ENCODE data around the gene SFMBT2.

The SFMBT2 gene

GRCh38 chr10:7436490-7437100, 25.8 kb upstream of the SFMBT2 start:
- in situ Hi-C loops (cut with HindIII; ENCODE audit: low sequenced_read_pairs), result no loop called here
- TF ChIP-seq, protein P1, sequence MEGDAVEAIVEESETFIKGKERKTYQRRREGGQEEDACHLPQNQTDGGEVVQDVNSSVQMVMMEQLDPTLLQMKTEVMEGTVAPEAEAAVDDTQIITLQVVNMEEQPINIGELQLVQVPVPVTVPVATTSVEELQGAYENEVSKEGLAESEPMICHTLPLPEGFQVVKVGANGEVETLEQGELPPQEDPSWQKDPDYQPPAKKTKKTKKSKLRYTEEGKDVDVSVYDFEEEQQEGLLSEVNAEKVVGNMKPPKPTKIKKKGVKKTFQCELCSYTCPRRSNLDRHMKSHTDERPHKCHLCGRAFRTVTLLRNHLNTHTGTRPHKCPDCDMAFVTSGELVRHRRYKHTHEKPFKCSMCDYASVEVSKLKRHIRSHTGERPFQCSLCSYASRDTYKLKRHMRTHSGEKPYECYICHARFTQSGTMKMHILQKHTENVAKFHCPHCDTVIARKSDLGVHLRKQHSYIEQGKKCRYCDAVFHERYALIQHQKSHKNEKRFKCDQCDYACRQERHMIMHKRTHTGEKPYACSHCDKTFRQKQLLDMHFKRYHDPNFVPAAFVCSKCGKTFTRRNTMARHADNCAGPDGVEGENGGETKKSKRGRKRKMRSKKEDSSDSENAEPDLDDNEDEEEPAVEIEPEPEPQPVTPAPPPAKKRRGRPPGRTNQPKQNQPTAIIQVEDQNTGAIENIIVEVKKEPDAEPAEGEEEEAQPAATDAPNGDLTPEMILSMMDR (IDR thresholded peaks at IDR 0.05; ENCODE audit: low read depth, low read length, missing control alignments), result no peak
- no peak overlapping the region for H3K4me3 ChIP-seq (ENCODE audit: low read depth, low read length)
- DNase-seq (ENCODE audit: low read depth), result no peak

- DNase-seq (ENCODE audit: low read depth), result no peak
- no peak overlapping the region for H3K4me3 ChIP-seq (ENCODE audit: low read depth, low read length)
- TF ChIP-seq, protein P1 (IDR thresholded peaks at IDR 0.05; ENCODE audit: low read depth, low read length, missing control alignments), result no peak
- in situ Hi-C loops (cut with HindIII; ENCODE audit: low sequenced_read_pairs), result no loop called here
These were observed 24.8 kb upstream of the SFMBT2 start for GRCh38 chr10:7435674-7436073.

DNA sequence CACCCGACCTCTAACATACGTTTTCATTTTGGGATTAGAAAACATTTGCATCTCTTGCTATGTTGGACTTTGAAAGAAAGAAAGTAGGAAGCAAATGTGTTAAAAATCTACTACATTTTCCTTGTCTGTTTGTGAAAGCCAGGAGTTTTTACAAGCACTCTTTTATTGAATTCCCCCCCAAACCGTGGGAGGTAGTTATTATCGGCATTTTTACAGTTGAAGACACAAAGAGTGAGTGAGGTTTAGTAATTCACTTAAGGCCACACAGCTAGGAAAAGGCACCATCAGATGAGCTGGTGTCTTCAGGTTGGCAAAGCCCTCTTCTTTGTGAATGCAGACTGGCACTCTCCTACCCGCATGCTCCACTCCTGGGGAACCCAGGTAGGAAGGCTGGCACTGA, 23.5 kb upstream of the SFMBT2 start:
- no peak overlapping the region for H3K4me3 ChIP-seq (ENCODE audit: low read depth, low read length)
- TF ChIP-seq, protein P1 (IDR thresholded peaks at IDR 0.05; ENCODE audit: low read depth, low read length, missing control alignments), result no peak
- in situ Hi-C loops (cut with HindIII; ENCODE audit: low sequenced_read_pairs), result no loop called here
- no peak for DNase-seq (ENCODE audit: low read depth)

DNA sequence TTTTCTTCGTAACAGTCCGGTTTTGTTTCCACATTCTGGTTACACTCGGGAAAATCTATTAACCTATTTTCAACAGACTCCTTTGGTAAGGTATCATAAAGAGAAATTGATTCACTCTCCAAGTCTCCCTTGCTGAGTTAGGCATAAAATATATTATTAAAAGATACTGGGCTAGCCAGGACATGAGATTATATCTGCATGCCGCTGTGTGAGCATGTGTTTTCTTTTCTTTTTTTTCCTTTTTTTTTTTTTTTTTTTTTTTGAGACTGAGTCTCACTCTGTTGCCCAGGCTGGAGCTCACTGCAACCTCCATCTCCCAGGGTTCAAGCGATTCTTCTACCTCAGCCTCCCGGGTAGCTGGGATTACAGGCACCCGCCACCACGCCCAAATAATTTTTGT, 23.0 kb upstream of the SFMBT2 start:
- in situ Hi-C loops (cut with HindIII; ENCODE audit: low sequenced_read_pairs), result no loop called here
- no peak for DNase-seq (ENCODE audit: low read depth)
- TF ChIP-seq, protein P1 (IDR thresholded peaks at IDR 0.05; ENCODE audit: low read depth, low read length, missing control alignments), result no peak
- H3K4me3 ChIP-seq (ENCODE audit: low read depth, low read length), result no peak overlapping the region

DNA sequence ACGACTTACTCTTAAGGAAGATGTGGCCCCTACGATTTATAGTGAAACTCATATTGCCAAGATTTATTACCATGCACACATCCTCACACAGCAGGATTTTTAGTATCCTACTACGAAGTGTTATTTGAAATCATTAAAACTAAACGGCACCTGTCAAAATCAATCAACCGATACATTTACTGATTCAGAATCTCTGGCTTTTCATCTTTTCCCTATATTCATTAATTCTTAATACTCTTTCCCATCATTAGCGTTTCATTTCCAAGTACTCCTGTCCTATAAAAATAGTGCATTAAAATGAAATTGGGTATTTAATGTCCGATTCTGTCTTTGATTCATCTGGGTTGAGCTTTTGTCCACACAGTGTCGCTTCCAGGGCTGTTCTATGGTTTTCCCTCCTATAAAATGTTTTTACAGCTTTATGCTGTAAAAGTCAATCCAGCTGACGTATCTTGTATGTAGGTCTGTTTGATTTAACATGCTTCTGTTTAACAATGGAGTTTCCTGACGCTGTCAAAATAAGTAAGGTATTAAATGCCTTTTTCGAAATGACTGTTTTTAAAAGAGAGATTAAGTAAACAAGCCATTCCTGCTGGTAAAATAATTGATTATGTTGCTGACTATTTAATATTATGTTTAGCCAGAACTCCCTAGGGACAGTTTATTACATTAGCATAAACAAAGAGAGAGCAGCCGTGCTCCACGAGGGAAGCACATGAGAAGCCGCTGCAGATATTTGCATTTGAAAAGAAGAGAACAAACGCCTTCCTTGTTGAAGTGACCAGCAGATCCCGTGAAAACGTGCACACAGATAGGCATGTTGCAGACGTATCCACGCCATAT, 22.3 kb upstream of the SFMBT2 start:
- H3K4me3 ChIP-seq (ENCODE audit: low read depth, low read length), result peak overlapping the region; percentile 8
- no peak for DNase-seq (ENCODE audit: low read depth)
- TF ChIP-seq, protein P1 (IDR thresholded peaks at IDR 0.05; ENCODE audit: low read depth, low read length, missing control alignments), result no peak
- in situ Hi-C loops (cut with HindIII; ENCODE audit: low sequenced_read_pairs), result no loop called here

DNA sequence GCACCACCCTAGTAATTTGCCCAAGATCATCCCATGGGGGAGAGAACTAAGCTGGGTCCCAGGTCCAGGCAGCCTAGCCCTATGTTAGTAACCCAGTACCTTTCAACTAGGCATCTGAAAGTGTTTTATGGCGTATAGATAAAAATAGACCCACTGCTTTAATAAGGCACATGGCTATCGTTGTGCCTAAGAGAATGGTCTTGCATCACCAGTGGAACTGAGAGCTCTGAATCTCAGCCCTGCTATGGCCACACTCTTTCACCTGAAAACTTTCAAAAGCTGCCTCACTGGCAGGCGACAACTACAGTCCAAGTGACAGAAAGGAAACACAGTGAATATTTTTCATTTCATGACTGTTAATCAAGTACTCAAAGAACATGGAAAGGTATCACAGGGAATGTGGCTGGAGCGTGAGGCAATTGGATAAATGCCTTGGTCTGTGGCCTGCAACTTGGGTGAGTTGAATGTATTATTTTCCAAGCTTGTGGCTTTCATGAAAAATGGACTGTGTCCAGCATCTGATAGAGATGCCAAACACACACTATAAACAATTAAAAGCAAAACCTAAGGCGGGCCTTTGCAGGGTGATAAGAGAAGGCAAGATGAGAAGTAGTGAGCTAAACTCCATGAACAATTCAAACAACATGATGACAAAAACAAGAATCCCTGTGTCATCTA, 18.0 kb upstream of the SFMBT2 start:
- peak; percentile 61 for DNase-seq (ENCODE audit: low read depth)
- TF ChIP-seq, protein P1 (IDR thresholded peaks at IDR 0.05; ENCODE audit: low read depth, low read length, missing control alignments), result no peak
- in situ Hi-C loops (cut with HindIII; ENCODE audit: low sequenced_read_pairs), result no loop called here
- no peak overlapping the region for H3K4me3 ChIP-seq (ENCODE audit: low read depth, low read length)

All from astrocyte of the cerebellum (primary cell).